Right lobe of liver (tissue), 6 donors: Measurements from ENCODE around the gene AIP. TPM values are rescaled to one million over a fixed set of nuclear protein-coding genes. Genes with fewer than 3 reads are reported as not detected.

Experiments used
- ATAC-seq, 4 donors: fragments of 200-7000 bp; cut with Tn5 transposase; one replicate each; pipeline ENCODE4 v1.9.1; 2020; ENCODE audit warnings: mild to moderate bottlenecking in 4 of 4, moderate library complexity in 4 of 4
- DNase-seq, 3 donors: peaks; one replicate each; pipeline ENCODE4 v3.0.0-alpha.2; 2020
- H3K27ac ChIP-seq, 3 donors: fragments of 200-600 bp; one replicate each; pipeline ENCODE4 v1.8.0; 2022
- H3K27me3 ChIP-seq, 2 donors: fragments of 200-600 bp; one replicate each; pipeline ENCODE4 v1.8.0; 2022
- H3K36me3 ChIP-seq, 4 donors: fragments of 200-600 bp; sonication (generic) in 1 of 4; one replicate each; pipeline versions ENCODE4 v1.5.1 to v1.8.0; 2017 to 2022; ENCODE audit warnings: control low read depth in 1 of 4
- H3K4me1 ChIP-seq, 4 donors: fragments of 200-600 bp; sonication (generic) in 1 of 4; one replicate each; pipeline versions ENCODE4 v1.5.1 to v1.8.0; 2017 to 2022; ENCODE audit warnings: control low read depth in 1 of 4
- H3K4me3 ChIP-seq, 3 donors: fragments of 200-600 bp; one replicate each; pipeline ENCODE4 v1.8.0; 2022
- H3K9me3 ChIP-seq, 4 donors: fragments of 200-600 bp; sonication (generic) in 1 of 4; one replicate each; pipeline versions ENCODE4 v1.5.1 to v1.8.0; 2017 to 2022; ENCODE audit warnings: control low read depth in 1 of 4
- POLR2A ChIP-seq: fragments of 450-650 bp; IDR thresholded peaks from one replicate; pipeline ENCODE4 v1.6.1; 2017; ENCODE audit warnings: antibody characterized with exemption, mild to moderate bottlenecking
- WGBS: methylation state at CpG from one replicate; pipeline ENCODE4 v1.1.6; 2018; ENCODE audit warnings: low coverage, low lambda C conversion rate; ENCODE audit not compliant: insufficient coverage; ENCODE audit errors: missing lambda C conversion rate; 5-methylcytosine and 5-hydroxymethylcytosine counted together
- intact Hi-C, 2 donors: fragments of 100-400 bp; cut with DNase I; formaldehyde crosslinking; loops; one replicate each; pipeline versions ENCODE4 v1.11.2 to v1.14.1; 2022
- total RNA-seq, 6 experiments: library from RNA; depleted of rRNA in 2 of 6; stranded (reverse); fragments of >200 nt in 2 of 6; fragmentation: NEBNext Ultra II Directional in 3 of 6; extraction: Animal tissue kit (Norgen Biotek cat#: 25700) in 3 of 6; gene quantifications; one replicate each; pipeline versions ENCODE4 v1.1.0 to v1.2.4, GENCODE V29; 2016 to 2023
- TF ChIP-seq, protein P1 (sequence below), 4 donors: fragments of 200-600 bp in 3 of 4; fragments of 450-650 bp in 1 of 4; IDR thresholded peaks; one replicate each; pipeline versions ENCODE4 v1.5.1 to v1.8.0; 2016 to 2022; ENCODE audit warnings: antibody characterized with exemption in 4 of 4, mild to moderate bottlenecking in 2 of 4
- donor health status: DM: no; HTN: yes; CAD: no.
- donor health status: DM: no; HTN: no; CAD: no.
- donor health status: DM: no; HTN: no; CAD: no.
- donor health status: DM: no; HTN: yes; CAD: no.
- donor health status: DM: no; HTN: yes; CAD: no.

AIP gene
- total RNA-seq, 6 experiments from 2014 or later = 20.8 to 33.9 (median 25.7) TPM

DNA sequence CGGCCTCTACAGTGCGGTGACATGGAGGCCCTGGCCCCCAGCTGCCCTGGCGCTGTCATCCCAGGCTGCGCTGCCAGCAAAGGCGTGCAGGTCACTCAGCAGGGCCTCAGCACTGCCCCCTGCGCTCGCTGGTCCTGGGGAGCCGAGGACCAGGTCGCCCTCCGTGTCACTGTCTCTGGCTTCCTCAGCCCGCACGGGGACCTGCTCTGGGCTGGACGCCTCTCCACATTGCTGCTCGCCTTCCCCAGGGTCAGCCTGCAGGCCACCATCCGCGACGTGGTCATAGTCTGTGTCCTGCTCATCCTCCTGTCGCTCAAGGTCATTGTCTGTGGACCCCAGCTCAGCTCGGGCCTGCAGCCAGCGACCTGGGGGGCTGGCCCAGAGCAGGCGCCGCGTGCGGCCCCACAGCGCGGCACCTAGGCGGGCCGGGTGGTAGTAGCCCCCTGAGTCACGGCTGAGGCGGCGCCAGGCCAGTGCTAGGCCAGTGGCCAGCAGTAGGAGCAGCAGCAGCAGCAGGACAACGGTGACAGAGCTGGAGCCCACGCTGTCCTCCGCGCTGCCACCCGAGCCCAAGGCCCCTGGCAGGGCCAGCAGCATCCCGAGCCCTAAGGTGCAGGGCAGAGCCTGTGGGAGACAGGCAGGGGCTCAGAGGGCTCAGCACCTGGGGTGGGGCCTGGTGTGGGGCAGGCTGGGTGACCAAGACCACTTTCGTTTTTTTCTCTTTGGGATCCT lies 46.9 kb upstream of the AIP start:
- no peak for TF ChIP-seq POLR2A
- Histone ChIP-seq H3K4me3 (no peak overlapping the region), H3K4me1 (no peaks in the 10 kb centered on the region), H3K27me3 (no peaks in the 10 kb centered on the region), H3K9me3 (no peaks in the 10 kb centered on the region), H3K27ac (no peak overlapping the region), H3K36me3 (peaks cover 0 to 47% (median 11%) of the 10 kb centered on the region in 4 donors)
- intact Hi-C loops = no loop called here
- ATAC-seq = no peak
- DNase-seq = no peak
- WGBS = 75% methylated on average over 9 of the region's 38 CpGs

DNA sequence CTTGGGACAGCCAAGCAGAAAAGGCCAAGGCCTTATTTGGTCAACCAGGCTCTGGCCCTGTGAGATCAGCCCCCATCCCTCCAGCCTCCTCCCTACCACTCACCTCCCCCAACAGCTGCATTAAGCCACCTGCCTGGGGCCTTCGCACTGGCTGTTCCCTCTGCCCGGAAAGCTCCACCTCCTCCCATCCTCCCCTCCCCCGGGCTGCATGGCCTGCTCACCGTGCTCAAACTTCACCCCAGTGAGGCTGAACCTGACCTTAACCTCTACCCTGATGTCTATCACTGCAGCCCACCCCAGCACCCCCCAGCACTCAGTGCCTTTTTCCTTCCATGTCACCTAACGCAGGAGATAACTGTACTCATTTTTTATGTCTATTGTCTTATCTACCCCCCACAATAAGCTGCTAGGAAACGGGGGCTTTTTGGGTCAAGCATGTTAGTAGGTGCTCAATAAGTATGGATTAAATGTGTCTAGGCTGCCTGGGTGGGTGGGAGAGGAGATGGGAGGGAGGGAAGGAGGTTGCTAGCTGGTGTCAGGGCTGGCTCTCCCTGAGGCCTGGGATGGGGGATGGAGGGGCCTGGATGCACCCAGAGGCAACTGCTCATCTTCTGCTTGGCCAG lies 46.3 kb upstream of the AIP start:
- 38% methylated on average over 6 of the region's 6 CpGs for WGBS
- H3K4me3 ChIP-seq = peak overlapping the region in 1 of 3 donors; percentile 27
- DNase-seq (no peak), ATAC-seq (peak; percentile 3 to 21 (median 14))
- no peaks in the 10 kb centered on the region for H3K4me1 ChIP-seq
- no peaks in the 10 kb centered on the region for H3K9me3 ChIP-seq
- no peak overlapping the region for H3K27ac ChIP-seq
- H3K27me3 ChIP-seq = no peaks in the 10 kb centered on the region
- intact Hi-C loops = no loop called here
- peaks cover 0 to 43% (median 11%) of the 10 kb centered on the region in 4 donors for H3K36me3 ChIP-seq
- TF ChIP-seq, protein P1, sequence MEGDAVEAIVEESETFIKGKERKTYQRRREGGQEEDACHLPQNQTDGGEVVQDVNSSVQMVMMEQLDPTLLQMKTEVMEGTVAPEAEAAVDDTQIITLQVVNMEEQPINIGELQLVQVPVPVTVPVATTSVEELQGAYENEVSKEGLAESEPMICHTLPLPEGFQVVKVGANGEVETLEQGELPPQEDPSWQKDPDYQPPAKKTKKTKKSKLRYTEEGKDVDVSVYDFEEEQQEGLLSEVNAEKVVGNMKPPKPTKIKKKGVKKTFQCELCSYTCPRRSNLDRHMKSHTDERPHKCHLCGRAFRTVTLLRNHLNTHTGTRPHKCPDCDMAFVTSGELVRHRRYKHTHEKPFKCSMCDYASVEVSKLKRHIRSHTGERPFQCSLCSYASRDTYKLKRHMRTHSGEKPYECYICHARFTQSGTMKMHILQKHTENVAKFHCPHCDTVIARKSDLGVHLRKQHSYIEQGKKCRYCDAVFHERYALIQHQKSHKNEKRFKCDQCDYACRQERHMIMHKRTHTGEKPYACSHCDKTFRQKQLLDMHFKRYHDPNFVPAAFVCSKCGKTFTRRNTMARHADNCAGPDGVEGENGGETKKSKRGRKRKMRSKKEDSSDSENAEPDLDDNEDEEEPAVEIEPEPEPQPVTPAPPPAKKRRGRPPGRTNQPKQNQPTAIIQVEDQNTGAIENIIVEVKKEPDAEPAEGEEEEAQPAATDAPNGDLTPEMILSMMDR (IDR thresholded peaks at IDR 0.05) = no peak
- TF ChIP-seq POLR2A = no peak

DNA sequence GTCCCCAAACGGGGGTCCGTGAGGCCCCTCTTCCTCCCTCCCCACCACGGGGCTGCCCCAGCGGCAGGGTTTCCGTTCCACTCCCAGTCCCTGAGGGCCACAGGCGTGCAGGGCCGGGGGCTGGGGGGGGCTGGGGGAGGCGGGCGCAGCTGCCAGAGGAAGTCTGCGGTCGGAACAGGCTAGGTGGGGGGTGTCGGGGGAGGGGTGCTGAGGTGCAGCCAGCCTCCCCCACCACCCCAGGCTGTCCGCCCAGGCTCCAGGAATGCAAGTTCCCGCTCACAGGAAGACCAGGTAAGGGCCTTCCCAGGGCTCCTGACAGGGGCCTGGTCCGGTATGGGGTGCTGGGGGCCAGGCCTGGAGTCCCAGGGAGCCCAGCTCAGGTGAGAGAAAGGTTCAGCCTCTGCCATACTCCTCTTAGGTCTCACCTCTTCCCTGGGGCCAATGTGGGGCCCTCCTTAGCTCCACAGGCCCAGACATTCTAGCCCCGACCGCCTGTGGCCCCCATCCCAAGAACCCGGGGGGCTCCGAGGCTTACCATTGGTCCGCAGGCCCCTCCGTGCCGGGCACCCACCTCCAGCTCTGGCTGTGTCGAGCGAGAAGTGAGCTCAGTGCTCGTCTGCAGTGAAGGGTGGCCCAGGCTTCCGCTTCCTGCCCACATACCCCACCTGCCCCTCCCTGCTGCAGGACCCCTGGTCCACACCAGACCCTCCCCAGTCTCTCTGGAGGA lies 45.6 kb upstream of the AIP start, which contains the start of gene PTPRCAP:
TSS of gene PTPRCAP (minus strand) at position 601 of the 727 bp plus-strand sequence. CDS start at position 538, 63 bp downstream.
- TF ChIP-seq POLR2A = no peak
- TF ChIP-seq, protein P1 (IDR thresholded peaks at IDR 0.05) = no peak
- no peak within 1 kb of the TSS for H3K27ac ChIP-seq
- peaks cover 0 to 2% (median 0%) of the 10 kb centered on the region in 4 donors for H3K4me1 ChIP-seq
- peaks cover 0 to 38% (median 11%) of the 10 kb centered on the region in 4 donors for H3K36me3 ChIP-seq
- ATAC-seq = peak; percentile 3 to 30 (median 12)
- peak in 1 of 3 donors; percentile 35 for DNase-seq
- 65% methylated on average over 8 of the region's 26 CpGs for WGBS
- H3K9me3 ChIP-seq = no peaks in the 10 kb centered on the region
- H3K4me3 ChIP-seq = peak within 1 kb of the TSS in 2 of 3 donors; percentile 11 to 27
- intact Hi-C loops = no loop called here
- no peaks in the 10 kb centered on the region for H3K27me3 ChIP-seq

DNA sequence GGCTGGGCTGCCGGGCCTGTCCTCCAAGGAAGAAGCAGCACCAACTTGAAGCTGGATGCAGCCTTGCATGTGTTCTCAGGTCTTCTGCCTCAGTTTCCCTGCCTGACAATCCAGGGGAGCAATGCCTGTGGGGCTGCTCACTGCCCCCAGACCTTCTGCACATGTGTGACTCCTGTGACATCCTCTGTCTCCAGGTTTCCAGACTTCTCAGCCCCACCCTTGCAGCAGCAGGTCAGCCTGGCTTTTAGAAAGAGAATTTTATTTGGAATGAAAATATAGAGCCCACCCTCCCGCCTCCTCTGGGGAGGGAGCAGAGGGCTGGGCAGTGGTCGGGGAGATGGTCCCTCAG lies 45.0 kb upstream of the AIP start:
- Histone ChIP-seq H3K27me3 (no peaks in the 10 kb centered on the region), H3K36me3 (peaks cover 0 to 33% (median 8%) of the 10 kb centered on the region in 4 donors), H3K4me1 (peaks cover 0 to 7% (median 0%) of the 10 kb centered on the region in 4 donors), H3K9me3 (no peaks in the 10 kb centered on the region), H3K4me3 (peak overlapping the region in 2 of 3 donors; percentile 11 to 27), H3K27ac (no peak overlapping the region)
- ATAC-seq (no peak), DNase-seq (no peak)
- no peak for TF ChIP-seq POLR2A
- TF ChIP-seq, protein P1 (IDR thresholded peaks at IDR 0.05) = no peak
- intact Hi-C loops = no loop called here
- WGBS = 42% methylated on average over 2 of the region's 3 CpGs
